Ishikawa (cell line): ENCODE data around the gene ACTG1.

Experiments
- CEBPB ChIP-seq: IDR thresholded peaks from 2 replicates; pipeline ENCODE4 v1.6.1; 2012
- EP300 ChIP-seq: IDR thresholded peaks from 2 replicates; pipeline ENCODE4 v1.6.1; 2012; ENCODE audit warnings: borderline replicate concordance
- MAX ChIP-seq: IDR thresholded peaks from 2 replicates; pipeline ENCODE4 v1.6.1; 2012
- NFIC ChIP-seq: IDR thresholded peaks from 2 replicates; pipeline ENCODE4 v1.6.1; 2012
- RAD21 ChIP-seq: IDR thresholded peaks from 2 replicates; pipeline ENCODE4 v1.6.1; 2012; ENCODE audit warnings: low read depth
- REST ChIP-seq: IDR thresholded peaks from 2 replicates; pipeline ENCODE4 v1.6.1; 2012; ENCODE audit warnings: low read depth, mild to moderate bottlenecking
- TAF1 ChIP-seq: IDR thresholded peaks from 2 replicates; pipeline ENCODE4 v1.6.1; 2012; ENCODE audit warnings: low read depth, mild to moderate bottlenecking
- TCF12 ChIP-seq: IDR thresholded peaks from 2 replicates; pipeline ENCODE4 v1.6.1; 2012; ENCODE audit warnings: low read depth
- TEAD4 ChIP-seq: IDR thresholded peaks from 2 replicates; pipeline ENCODE4 v1.6.1; 2012
- USF1 ChIP-seq: IDR thresholded peaks from 2 replicates; pipeline ENCODE4 v1.6.1; 2012
- YY1 ChIP-seq: IDR thresholded peaks from 2 replicates; pipeline ENCODE4 v1.6.1; 2012; ENCODE audit warnings: low read depth
- ZBTB7A ChIP-seq: IDR thresholded peaks from 2 replicates; pipeline ENCODE4 v1.6.1; 2012; ENCODE audit warnings: low read depth

GRCh38 chr17:81466564-81467472 is 45.8 kb downstream of the ACTG1 start:
- TF ChIP-seq TEAD4: no peak
- TF ChIP-seq YY1: no peak
- TF ChIP-seq USF1: no peak
- TF ChIP-seq ZBTB7A: no peak
- no peak for TF ChIP-seq RAD21
- no peak for TF ChIP-seq TAF1
- no peak for TF ChIP-seq EP300
- TF ChIP-seq MAX: no peak
- no peak for TF ChIP-seq NFIC
- no peak for TF ChIP-seq REST
- no peak for TF ChIP-seq TCF12
- no peak for TF ChIP-seq CEBPB
